ENCODE data around the gene SPAG5. TPM values are rescaled to one million over a fixed set of nuclear protein-coding genes. Genes with fewer than 3 reads are reported as not detected.

The SPAG5 gene
- total and polyA plus RNA-seq, 10 of the 15 experiments (the other 5 are each of a cell fraction or from before 2014, with no cell fraction given) = 73.5 to 171 (median 106) TPM

GRCh38 chr17:28528327-28529012 is 70.4 kb downstream of the SPAG5 start:
- Histone ChIP-seq H3K4me2 (ENCODE audit: control insufficient read depth, insufficient read depth) (no peak overlapping the region), H3K27ac (ENCODE audit: control insufficient read depth, insufficient read depth) (no peak overlapping the region), H4K20me1 (ENCODE audit: control insufficient read depth, insufficient read depth) (no peaks in the 10 kb centered on the region), H3K9ac (ENCODE audit: control insufficient read depth, insufficient read depth, low read length) (no peak overlapping the region), H3K4me3 (no peak overlapping the region), H3K4me1 (ENCODE audit: control insufficient read depth, insufficient read depth, low read length) (no peaks in the 10 kb centered on the region), H3K36me3 (ENCODE audit: control insufficient read depth in 2 of 2, insufficient read depth in 2 of 2, low read length in 1 of 2) (no peaks in the 10 kb centered on the region; a peak in 1 of 4 replicates), H3K9me3 (replicated peaks; ENCODE audit: control insufficient read depth, insufficient read depth, low read length) (no peaks in the 10 kb centered on the region), H2AFZ (ENCODE audit: control insufficient read depth, low read depth, low read length) (no peak overlapping the region), H3K79me2 (ENCODE audit: control insufficient read depth, insufficient read depth, low read length) (no peaks in the 10 kb centered on the region), H3K27me3 (replicated peaks in 1 of 2; ENCODE audit: control insufficient read depth in 2 of 2, insufficient read depth in 2 of 2, low read length in 1 of 2) (no peaks in the 10 kb centered on the region; a peak in 1 of 4 replicates)
- BruUV-seq (replicated peaks) = no TSS peak
- intact Hi-C loops (cut with micrococcal nuclease; ENCODE audit: unreplicated experiment) = no loop called here
- no peak for TF ChIP-seq SMARCA5 (IDR thresholded peaks at IDR 0.05)
- TF ChIP-seq SRF (IDR thresholded peaks at IDR 0.05; ENCODE audit: low read depth in 2 of 2, low read length in 2 of 2) = no peak
- TF ChIP-seq POU2F2 (IDR thresholded peaks at IDR 0.05; ENCODE audit: borderline replicate concordance, low read depth, low read length) = no peak
- no peak for TF ChIP-seq GATAD2B (conservative IDR thresholded peaks at IDR 0.05; ENCODE audit: low read depth)
- TF ChIP-seq PAX8 (IDR thresholded peaks at IDR 0.05) = no peak
- no peak for TF ChIP-seq BMI1 (IDR thresholded peaks at IDR 0.05; ENCODE audit: borderline replicate concordance)
- no peak for TF ChIP-seq MTA3 (IDR thresholded peaks at IDR 0.05; ENCODE audit: borderline replicate concordance, low read length)
- TF ChIP-seq NR2C1 (IDR thresholded peaks at IDR 0.05) = no peak
- no peak for TF ChIP-seq ZBTB33 (IDR thresholded peaks at IDR 0.05)
- no peak for TF ChIP-seq ZZZ3 (IDR thresholded peaks at IDR 0.05; ENCODE audit: control insufficient read depth, insufficient read length, low read depth)
- no peak for TF ChIP-seq MEF2A (IDR thresholded peaks at IDR 0.05; ENCODE audit: insufficient read depth, low read depth, low read length)
- no peak for TF ChIP-seq PKNOX1 (IDR thresholded peaks at IDR 0.05)
- TF ChIP-seq KDM1A (IDR thresholded peaks at IDR 0.05; ENCODE audit: borderline replicate concordance) = no peak
- no peak for TF ChIP-seq NBN (IDR thresholded peaks at IDR 0.05)
- no peak for TF ChIP-seq RBBP5 (conservative IDR thresholded peaks at IDR 0.05)
- TF ChIP-seq CHD4 (IDR thresholded peaks at IDR 0.05) = no peak
- TF ChIP-seq ZNF24 (IDR thresholded peaks at IDR 0.05) = no peak
- ChIA-PET SMC1A (ENCODE audit: uncharacterized antibody, unreplicated experiment) (interaction anchor here (1.5 kb wide), 1 partner anchor 43 kb away, joined by 3 read pairs; no protein-coding TSS in a partner anchor), CTCF (interaction anchor here (1.2 to 1.5 kb wide), 2 partner anchors 12 to 32 kb away, joined by 3 to 4 read pairs; no protein-coding TSS in a partner anchor), POLR2A (interaction anchor here (0.6 kb wide), 2 partner anchors 15 to 132 kb away, joined by 3 to 4 read pairs; no protein-coding TSS in a partner anchor), RAD21 (ENCODE audit: unreplicated experiment) (no interaction called here)
- ATAC-seq = no peak
- in situ Hi-C loops (cut with MboI) = no loop called here
- no peak for FAIRE-seq
- WGBS (ENCODE audit: insufficient coverage, insufficient replicate concordance, low lambda C conversion rate, missing lambda C conversion rate) = 45% methylated on average over 9 of the region's 9 CpGs
- no peak for DNase-seq (ENCODE audit: low read depth, low spot score)

Measured in GM12878 (cell line).